HepG2 (cell line): Measurements from ENCODE around the gene TMEM108.

Experiments used
- ATF6 ChIP-seq: sonication (generic); formaldehyde crosslinking; conservative IDR thresholded peaks from 2 replicates; pipeline ENCODE4 v1.4.0; 2020; ENCODE audit warnings: missing genetic modification reagents
- CTCF ChIP-seq: sonication (generic); formaldehyde crosslinking; IDR thresholded peaks from 2 replicates; pipeline ENCODE4 v1.5.0; 2020; ENCODE audit warnings: mild to moderate bottlenecking, missing genetic modification reagents, moderate library complexity
- PCBP1 ChIP-seq: fragments of 200-400 bp; formaldehyde crosslinking; IDR thresholded peaks from 2 replicates; pipeline ENCODE4 v1.6.1; 2017; ENCODE audit warnings: mild to moderate bottlenecking, low read depth, low read length, borderline replicate concordance
- POLR2A ChIP-seq, 2 experiments: IDR thresholded peaks; 2 replicates each; pipeline ENCODE4 v1.6.1; 2011; ENCODE audit warnings: low read depth in 2 of 2, low read length in 2 of 2, mild to moderate bottlenecking in 1 of 2, moderate library complexity in 1 of 2; ENCODE audit not compliant: insufficient read depth in 1 of 2
- SMC3 ChIP-seq: IDR thresholded peaks from 2 replicates; pipeline ENCODE4 v1.6.1; 2011; ENCODE audit warnings: low read length, improper control_type of control experiment
- SP1 ChIP-seq, 2 experiments: fragments of 450-650 bp in 1 of 2; sonication (generic) in 1 of 2; formaldehyde crosslinking in 1 of 2; IDR thresholded peaks; 2 replicates each; pipeline versions ENCODE4 v1.4.0 to v1.6.1; 2016 to 2020; ENCODE audit warnings: missing genetic modification reagents in 1 of 2
- TAF1 ChIP-seq: sonication (generic); formaldehyde crosslinking; IDR thresholded peaks from 2 replicates; pipeline ENCODE4 v1.4.0; 2020; ENCODE audit warnings: missing genetic modification reagents
- ZBTB26 ChIP-seq: IDR thresholded peaks from 2 replicates; pipeline ENCODE4 v1.6.1; 2016; ENCODE audit warnings: missing compliant biosample characterization, missing genetic modification reagents, borderline replicate concordance
- ZFP36 ChIP-seq: fragments of 150-350 bp; IDR thresholded peaks from 2 replicates; pipeline ENCODE4 v1.6.1; 2018; ENCODE audit warnings: borderline replicate concordance, low read length, low read depth; ENCODE audit not compliant: partially characterized antibody
- ZKSCAN5 ChIP-seq: sonication (generic); formaldehyde crosslinking; IDR thresholded peaks from 2 replicates; pipeline ENCODE4 v1.5.1; 2020; ENCODE audit warnings: mild to moderate bottlenecking, missing genetic modification reagents
- ZNF124 ChIP-seq: sonication (generic); formaldehyde crosslinking; IDR thresholded peaks from 2 replicates; pipeline ENCODE4 v1.4.0; 2020; ENCODE audit warnings: missing genetic modification reagents
- ZNF232 ChIP-seq: sonication (generic); formaldehyde crosslinking; IDR thresholded peaks from 2 replicates; pipeline ENCODE4 v1.4.0; 2020; ENCODE audit warnings: missing genetic modification reagents, borderline replicate concordance

- TF ChIP-seq PCBP1 (no peak), ATF6 (CRISPR knock-in tag) (no peak), SMC3 (no peak), ZNF124 (CRISPR knock-in tag) (no peak), ZBTB26 (no peak), ZFP36 (no peak), ZNF232 (CRISPR knock-in tag) (no peak), TAF1 (CRISPR knock-in tag) (no peak), POLR2A (IDR thresholded peaks at IDR 0.05; ENCODE audit: insufficient read depth in 1 of 2, low read depth in 2 of 2, low read length in 2 of 2) (no peak), SP1 (IDR thresholded peaks at IDR 0.05) (no peak), SP1 (CRISPR knock-in tag; IDR thresholded peaks at IDR 0.05) (no peak), CTCF (CRISPR knock-in tag) (no peak), ZKSCAN5 (CRISPR knock-in tag) (no peak)
Measured at GRCh38 chr3:133330065-133330464, 291.9 kb downstream of the TMEM108 start.
